ENCODE data around the gene MACROD2. TPM values are rescaled to one million over a fixed set of nuclear protein-coding genes. Genes with fewer than 3 reads are reported as not detected.
"Not testable (repeated sequence)": the region's sequence is repeated elsewhere in the genome, so short reads cannot be mapped to it uniquely, and the experiment has no call there.

Gene MACROD2
- total RNA-seq, 1 donor from 2014 or later: 3.8 TPM

DNA sequence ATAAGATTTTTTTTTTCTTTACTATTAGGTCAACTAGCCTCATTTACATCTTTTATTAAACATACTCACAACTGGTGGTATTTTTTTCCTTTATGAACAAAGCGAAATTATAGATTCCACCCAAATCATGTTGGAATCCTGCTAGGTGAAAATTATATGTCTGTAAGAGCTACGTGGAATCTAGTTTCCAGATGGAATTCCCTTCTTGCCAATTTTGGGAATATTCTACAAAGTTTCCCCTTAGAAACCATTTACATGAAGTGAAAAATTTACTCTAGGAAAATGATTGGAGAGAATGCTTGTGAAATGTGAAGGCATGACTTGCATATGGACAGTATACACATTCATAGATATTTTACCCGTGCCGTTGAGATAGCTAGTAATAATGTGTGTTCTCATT, 1466.6 kb downstream of the MACROD2 start:
- no peak for DNase-seq (ENCODE audit: low spot score)

DNA sequence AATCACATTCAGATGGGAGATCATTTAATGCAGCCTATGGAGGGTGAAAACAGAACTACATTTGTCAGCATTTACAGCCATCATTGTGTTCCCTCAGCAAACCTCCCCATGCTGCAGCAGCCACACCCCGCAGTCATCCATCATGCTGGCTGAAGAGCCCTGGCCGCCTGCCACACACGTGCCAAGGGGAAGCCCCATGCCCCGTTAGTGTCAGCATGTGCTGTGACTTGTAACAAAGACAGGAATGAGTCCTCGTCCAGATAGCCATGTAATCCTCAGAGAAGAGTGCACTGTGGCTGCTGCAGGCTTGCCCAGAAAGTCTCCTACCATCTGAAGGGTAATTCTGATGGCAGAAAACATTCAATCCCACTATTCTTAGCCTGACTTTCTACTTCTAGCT, 1480.2 kb downstream of the MACROD2 start:
- DNase-seq (ENCODE audit: low spot score): no peak

DNA sequence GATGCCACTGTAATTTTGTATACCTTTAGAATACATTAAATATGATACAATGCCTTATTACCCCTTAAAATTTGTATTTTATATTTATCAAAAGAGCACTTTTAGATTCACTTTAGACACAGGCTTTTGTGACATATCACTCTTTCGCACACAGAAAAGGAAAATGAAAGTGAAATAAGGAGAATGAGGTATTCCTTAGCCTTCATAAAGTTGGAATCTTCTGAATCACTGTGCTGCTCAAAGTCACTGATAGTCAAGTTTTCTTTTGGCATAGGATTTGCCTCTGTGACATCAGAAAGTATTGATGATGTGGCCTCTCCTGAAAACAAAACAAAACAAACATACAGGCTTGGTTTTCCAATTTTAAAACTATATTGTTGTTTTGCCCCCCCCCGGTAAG, 1480.9 kb downstream of the MACROD2 start:
- no peak for DNase-seq (ENCODE audit: low spot score)

DNA sequence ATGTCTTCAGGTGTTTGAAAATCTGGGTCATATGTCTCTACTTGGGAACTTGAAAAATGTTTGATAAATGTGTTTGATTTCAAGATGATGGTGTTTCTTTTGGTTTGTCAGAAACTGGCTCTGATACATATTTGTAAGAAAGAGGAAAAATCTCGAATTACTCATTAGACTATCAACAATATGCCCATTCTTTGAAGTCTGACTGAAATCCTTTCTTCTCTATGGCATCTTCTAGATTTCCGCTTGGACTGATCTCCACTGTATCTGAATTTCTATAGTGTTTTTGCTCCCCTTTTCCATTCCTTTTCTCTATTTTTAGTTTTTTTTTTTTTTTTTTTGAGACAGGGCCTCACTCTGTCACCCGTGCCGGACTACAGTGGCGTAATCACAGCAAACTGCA, 1481.5 kb downstream of the MACROD2 start:
- DNase-seq (ENCODE audit: low spot score): no peak

DNA sequence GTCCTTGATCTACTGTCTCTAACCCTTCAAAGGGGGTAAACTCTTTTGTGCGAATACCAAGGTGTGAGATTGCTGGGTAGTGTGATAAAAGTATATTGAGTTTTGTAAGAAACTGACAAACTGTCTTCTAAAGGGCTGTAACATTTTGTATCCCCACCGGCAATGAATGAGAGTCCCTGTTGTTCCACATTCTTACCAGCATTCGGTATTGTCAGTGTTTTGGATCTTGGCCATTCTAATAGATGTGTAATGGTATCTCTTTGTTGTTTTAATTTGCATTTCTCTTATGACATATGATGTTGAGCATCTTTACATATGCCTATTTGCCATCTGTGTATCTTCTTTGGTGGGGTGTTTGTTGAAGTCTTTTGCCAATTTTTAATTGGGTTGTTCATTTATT, 1487.2 kb downstream of the MACROD2 start:
- DNase-seq (ENCODE audit: low spot score): no peak

DNA sequence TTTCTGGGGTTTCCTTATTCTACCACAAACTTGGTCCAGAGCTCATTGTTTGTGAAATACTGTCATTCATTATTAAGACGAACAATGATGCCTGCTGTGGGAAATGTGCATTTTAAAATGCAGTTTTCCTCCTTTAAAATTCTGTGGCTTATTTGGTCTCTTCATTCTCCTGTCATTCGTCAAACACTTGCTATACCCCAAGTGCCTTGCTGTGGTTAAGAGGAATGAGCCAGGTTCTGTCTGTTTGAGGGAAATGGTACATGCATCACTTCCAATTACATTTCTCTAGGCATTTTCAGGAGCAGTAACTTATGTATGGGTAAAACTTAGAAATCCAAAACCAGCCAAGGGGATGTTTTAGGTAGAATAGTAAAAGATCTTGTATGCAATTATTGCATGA, 1490.2 kb downstream of the MACROD2 start:
- DNase-seq (ENCODE audit: low spot score): no peak

DNA sequence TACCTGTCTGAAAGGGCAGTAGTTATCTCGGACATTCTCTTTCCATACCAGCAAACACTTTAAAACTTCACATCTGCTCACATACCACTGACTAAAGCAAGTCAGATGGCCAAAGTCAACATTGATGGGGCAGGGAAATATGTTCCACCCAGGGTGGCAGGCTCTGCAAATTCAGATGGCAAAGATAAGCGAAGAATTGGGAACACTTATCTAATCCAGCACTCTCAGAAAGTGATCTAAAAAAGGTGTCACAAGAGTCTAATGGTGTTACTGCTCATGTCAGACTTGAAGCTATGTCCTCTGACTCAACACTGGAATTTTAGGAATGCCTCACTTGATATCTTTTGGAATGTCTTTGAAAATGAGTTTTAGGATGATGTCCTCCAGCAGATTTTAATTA, 1491.7 kb downstream of the MACROD2 start:
- no peak for DNase-seq (ENCODE audit: low spot score)

DNA sequence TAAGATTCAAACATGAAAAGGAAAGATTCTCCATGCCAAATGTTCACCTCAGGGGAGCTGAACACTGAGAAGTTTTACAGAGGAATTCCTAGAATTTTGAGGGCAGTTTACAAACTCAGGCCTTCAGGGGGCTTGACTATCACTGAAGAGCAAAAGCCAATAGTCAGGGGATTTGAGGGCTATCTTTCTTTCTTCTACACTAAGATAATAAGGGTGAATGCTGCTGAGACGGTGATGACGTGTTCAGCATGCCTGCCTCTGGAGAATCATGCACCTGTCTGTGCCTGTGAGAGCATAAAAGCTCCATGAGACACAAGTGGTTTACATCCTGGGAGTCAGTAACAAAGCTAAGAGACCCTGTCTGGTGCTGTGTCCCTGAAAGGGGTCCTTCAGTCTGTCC, 1492.4 kb downstream of the MACROD2 start:
- DNase-seq (ENCODE audit: low spot score): no peak

DNA sequence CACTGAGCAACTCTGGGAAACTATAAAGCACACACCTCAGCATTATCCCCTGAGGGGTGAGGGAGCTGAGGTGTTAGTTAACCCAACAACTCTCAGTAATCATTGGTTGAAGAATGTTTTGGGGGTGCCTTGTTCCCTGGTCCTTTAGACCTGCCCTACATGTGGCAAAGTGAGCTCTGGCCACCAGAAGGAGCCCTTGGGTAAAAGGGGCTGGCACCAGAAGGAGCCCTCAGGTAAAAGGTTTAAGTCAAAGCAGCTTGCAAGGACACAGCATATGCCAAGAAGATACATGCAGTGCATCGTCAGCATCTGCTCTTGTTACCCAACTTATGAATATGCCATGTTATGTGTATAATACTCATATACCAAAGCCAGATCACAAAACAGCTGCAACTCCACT, 1496.3 kb downstream of the MACROD2 start:
- DNase-seq (ENCODE audit: low spot score): no peak

DNA sequence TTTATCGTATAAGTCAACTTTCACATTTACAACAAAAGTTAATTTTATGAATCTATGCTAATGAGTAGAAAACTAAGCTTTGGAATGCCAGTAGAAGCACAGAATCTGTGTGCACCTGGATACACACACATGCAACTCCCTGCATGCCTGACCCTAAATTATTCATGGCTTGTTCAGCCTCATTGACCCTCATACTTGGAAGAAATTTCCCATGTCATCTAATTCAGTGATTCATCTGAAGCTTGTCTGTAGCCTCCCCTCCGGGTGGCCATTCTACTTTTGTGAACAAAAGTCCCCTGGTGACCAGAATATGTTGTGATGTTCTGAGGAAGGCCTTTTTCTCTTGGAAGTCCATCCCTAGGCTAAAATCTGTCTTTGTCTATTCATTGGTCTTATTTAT, 1499.5 kb downstream of the MACROD2 start:
- no peak for DNase-seq (ENCODE audit: low spot score)

DNA sequence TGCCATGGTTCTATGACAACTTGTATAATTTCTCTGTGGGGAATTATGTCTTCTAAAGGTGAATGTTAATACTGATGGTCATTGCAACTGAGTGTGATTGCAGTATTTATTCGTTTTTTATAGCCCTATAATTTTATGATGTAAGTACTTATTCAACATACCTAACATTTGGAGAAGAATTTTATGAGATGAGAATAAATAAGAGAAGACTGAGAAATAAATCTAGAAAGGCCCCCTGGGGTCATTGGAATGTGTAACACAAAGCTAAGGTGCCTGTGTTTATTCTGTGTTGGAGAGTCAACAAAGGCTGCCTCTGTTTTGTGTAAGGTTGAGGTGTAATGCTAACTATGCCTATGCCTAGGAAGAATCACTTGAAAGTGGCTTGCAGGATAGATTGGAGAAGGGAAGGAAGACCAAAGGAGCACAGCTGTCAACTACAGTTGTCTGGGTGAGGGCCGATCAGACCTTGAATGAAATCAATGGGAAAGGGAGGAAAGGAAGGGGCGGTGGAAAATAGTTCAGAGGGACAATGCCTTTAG, 1501.3 kb downstream of the MACROD2 start:
- no peak for DNase-seq (ENCODE audit: low spot score)

DNA sequence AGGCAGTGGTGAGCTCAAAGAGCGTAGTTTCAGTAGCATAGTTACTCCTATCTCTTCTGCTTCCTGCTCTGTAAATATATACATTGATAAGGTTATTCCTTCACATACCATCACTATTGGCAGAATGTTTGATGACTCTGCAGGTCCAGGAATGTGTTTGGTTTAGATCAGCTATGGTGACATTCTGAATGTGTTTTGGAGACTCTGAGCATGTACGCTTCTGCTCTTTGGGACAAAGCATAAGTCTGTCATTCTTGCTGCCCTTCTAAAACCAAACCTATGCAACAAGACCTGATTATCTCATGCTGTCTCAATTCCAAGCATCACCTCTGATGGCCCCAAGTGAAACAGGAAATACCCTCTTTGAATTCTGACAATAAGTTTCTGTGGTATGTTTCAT, 1503.6 kb downstream of the MACROD2 start:
- DNase-seq (ENCODE audit: low spot score): no peak

DNA sequence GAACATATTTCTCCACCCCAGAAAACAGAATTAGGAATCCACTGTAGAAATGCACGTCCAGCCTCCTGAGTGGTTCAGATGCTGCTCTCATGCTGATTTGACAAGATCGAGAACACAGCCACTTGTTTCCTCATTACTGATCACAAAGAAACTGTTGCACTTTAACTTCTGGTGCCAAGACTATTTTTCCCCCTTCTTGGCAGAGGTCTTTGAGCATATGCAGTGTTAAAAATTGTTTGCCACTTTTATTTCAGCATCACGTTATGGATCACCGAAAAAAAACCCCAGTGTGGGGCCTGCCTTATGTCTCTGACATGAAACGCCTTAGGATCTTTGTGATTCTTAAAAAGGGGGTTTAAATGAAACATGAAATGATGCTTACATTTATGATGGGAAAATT, 1511.0 kb downstream of the MACROD2 start:
- no peak for DNase-seq (ENCODE audit: low spot score)

DNA sequence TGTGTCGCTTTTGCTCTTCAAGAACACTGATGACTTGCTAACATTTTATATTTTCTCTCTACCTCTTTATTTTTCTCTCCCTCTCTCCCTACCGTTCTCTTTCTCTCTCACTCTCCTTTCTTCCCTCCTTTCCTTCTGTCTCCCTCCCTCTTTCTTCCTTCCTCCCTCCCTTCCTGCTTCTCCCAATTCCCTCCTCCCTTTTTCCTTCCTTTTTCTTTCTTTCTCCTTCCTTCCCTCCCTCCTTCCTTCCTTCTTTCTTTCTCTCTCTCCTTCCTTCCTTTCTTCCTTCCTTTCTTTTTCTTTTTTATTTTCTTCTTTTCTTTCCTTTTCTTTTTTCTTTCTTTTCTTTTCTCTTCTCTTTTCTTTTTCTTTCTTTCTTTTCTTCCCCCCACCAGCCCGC, 1511.8 kb downstream of the MACROD2 start:
- no peak for DNase-seq (ENCODE audit: low spot score)

DNA sequence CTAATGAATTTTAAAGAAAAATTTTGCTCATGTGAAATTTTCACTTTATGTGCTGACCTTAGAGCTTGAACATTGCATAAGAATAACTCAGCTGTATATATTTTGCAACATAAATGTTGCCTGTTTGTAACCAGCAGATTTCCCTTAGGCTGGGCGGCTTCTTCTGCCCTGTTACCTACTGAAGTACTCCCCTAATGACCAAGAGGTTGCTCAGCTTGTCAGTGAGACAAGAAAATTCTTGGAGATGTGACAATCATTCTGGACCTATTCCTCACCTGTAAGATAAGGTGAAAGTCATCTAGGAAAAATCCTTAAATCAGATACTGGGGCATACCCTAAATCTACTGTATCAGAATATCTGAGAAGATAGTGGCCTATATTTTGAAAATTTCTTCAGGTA, 1516.2 kb downstream of the MACROD2 start:
- DNase-seq (ENCODE audit: low spot score): no peak

DNA sequence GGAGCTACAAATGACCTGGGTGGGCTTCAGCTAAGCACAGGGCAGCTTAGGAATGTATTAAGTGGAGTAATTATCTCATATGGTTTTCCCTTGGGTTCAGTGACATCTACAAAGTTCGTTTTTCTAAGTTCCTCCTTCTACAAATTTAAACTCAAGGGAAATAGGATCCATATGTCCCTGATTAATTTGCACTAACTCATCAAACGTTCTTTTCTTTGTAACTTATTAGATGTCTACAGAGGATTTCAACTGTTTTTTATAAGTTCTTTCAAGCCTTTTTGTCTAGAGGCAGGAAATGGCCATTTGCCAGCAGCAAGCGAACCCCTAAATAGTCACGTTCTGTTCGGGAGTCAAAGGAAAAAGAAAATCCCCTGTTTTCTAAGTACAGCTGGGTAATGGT, 1517.6 kb downstream of the MACROD2 start:
- DNase-seq (ENCODE audit: low spot score): no peak

DNA sequence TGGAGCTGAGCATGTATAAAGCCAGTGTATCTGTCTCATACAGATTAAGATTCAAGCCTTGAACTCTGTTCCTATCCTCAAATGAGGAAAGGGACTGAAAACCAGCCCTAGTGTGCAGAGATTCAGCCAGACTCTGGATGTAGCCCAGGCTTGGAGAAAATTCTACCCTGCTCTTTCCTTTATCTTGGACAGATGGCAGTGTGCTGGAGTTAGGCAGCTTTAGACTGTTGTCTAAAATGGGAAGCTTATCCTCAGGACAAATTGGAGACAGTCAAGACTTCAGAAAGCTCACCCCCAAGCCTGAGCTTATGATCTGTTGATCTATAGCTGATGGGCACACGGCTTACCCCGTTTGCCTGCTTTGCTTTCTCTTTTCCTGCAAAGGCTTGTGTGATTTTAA, 1520.4 kb downstream of the MACROD2 start:
- no peak for DNase-seq (ENCODE audit: low spot score)

DNA sequence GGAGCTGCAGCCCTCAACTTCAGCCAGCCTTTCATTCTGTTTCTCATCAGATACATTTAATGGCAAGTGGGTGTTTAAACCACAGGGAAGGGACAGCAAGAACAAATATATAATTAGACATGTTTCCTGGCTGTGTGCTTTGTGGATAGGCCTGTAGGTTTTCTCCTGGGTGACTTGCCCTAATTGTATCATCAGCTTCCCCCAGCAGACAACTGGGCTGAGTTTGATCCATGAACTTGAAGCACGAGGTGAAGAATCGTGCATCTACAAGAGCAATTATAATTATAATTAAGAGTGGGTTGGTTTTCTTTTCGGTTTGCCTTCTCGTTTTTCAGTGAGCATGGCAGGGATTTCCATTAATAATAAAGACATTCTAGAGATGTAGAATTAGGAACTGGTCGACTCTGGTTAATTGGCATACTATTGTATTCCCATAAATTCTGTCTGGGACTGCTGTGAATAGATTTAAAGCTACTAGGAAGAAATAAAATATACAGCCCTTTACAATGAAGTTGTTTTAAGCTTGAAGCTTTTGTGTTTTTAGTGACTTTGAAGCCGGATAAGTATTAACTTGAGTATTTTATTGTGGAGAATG, 1525.7 kb downstream of the MACROD2 start:
- no peak for DNase-seq (ENCODE audit: low spot score)

DNA sequence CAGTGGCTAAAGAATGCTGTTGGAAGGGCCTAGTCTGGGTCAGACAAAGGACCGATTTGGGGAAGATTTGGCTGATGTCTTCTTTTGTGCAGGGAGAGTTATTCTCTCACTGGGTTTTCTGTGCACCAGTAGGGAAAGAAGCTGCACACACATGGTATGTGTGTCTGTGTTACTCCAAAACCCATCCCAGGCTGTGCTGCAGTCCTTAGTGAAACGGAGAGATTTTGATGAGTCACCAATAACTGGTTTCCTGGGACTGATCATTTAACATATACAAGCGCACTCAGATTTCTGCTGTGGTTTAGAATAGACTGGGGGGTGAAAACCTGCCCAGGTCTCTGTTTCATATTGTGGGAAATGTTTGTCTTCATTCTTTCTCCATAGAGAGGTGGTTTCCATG, 1528.1 kb downstream of the MACROD2 start:
- no peak for DNase-seq (ENCODE audit: low spot score)

DNA sequence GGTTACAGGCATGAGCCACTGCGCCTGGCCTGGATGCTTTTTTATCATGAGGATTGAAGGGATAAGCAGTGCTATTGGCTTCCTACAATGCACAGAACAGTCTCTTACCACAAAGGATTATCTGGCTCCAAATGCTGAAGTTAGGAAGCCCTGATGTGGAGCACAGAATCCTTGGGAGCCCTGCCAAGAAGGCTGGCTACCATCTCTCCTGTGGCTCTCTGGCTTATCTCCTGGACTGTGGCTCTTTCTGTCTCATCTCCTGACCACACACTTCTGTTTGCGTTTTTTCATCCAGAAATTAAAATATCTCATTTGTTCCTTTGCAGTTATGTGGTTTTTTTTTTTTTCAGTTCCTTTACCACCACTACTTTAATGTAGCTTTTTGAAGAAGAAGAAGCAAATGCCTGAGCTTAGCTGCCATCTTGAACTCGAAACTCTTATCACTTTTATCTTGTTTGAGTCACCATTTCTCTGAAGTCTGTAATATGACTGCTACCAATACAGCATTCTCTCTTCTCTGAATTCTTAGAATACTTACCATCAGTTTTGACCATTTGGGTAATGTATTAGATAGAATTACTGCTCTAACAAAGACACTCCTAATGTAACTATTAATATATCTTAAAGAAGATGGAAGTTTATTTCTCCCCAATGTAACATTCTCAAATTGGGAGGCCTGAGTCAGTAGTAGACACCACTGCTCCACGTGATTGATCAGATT, 1533.2 kb downstream of the MACROD2 start:
- DNase-seq (ENCODE audit: low spot score): no peak

DNA sequence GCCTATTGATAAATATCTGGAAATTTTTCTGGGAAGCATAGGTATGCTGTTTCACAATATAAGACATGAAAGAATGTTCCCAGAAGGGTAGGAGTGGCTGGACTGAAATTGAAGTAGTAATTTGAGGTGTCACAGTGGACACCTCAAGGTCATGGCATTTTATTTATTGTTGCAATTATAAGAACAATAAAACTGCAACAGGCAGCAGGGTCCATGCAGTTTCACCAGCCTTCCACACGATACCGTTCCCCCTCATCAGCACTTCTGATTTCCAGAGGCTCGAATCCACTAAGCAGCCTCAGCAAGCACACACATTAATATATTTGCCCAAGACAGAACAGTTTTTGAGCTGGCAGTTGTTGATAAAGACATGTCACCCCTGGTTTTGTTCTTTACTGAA, 1540.5 kb downstream of the MACROD2 start:
- DNase-seq (ENCODE audit: low spot score): no peak

DNA sequence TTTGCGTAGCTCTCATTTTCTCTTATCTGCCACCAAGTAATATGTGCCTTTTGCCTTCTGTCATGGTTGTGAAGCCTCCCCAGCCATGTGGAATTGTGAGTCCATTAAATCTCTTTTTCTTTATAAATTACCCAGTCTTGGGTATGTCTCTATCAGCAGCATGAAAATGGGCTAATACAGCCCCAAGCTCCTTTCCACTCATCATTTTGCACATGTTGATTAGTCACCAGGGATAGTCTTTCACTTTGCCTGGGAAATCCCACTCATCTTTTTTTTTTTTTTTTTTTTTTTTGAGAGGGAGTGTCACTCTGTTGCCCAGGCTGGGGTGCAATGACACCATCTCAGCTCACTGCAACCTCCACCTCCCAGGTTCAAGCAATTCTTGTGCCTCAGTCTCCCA, 1541.9 kb downstream of the MACROD2 start:
- not testable (repeated sequence) for DNase-seq (ENCODE audit: low spot score)

DNA sequence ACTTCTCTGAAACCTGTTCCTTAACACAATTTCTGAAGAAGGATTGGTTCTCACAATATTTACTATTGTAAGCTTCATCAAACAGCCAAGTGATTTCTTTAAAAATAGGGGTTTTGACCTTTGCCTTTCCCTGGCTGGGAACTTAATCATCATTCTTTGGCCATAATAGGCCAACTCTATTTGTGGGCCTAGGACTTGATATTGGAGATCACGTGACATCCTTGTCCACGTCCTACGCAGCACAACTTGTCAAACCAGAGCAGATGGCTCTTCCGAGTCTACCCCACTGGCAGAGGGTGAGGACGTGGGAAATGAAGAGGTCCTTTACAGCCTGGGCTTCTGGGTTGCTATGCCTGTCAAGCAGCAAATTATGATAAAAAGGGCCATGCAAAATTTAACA, 1547.3 kb downstream of the MACROD2 start:
- no peak for DNase-seq (ENCODE audit: low spot score)

Measured in mesenteric fat pad (tissue), 1 donor.